Activated naive CD8-positive, alpha-beta T cell treated with anti-CD3 and anti-CD28 coated beads for 36 hours (primary cell): ENCODE results near the gene CFAP45. TPM values are rescaled to one million over a fixed set of nuclear protein-coding genes. Genes with fewer than 3 reads are reported as not detected.
"Not testable (repeated sequence)": the region's sequence is repeated elsewhere in the genome, so short reads cannot be mapped to it uniquely, and the experiment has no call there.

Source experiments
- DNase-seq: peaks from one replicate; pipeline ENCODE4 v3.0.0; 2021
- H3K27ac Mint-ChIP-seq: one replicate; pipeline ENCODE4 v1.8.0; 2022; ENCODE audit warnings: mild to moderate bottlenecking, moderate library complexity, mixed read lengths
- H3K27me3 Mint-ChIP-seq: one replicate; pipeline ENCODE4 v1.8.0; 2022; ENCODE audit warnings: mild to moderate bottlenecking, mixed read lengths
- H3K36me3 Mint-ChIP-seq: one replicate; pipeline ENCODE4 v1.8.0; 2021; ENCODE audit warnings: mild to moderate bottlenecking, mixed read lengths
- H3K4me1 Mint-ChIP-seq: one replicate; pipeline ENCODE4 v1.8.0; 2021; ENCODE audit warnings: mixed read lengths
- H3K4me3 Mint-ChIP-seq: one replicate; pipeline ENCODE4 v1.8.0; 2022; ENCODE audit warnings: mild to moderate bottlenecking, moderate library complexity, mixed read lengths
- H3K9me3 Mint-ChIP-seq: one replicate; pipeline ENCODE4 v1.8.0; 2022; ENCODE audit warnings: mixed read lengths
- total RNA-seq, 2 experiments: library from RNA; stranded (reverse); gene quantifications; one replicate each; pipeline ENCODE4 v1.2.3, GENCODE V29; 2021

The CFAP45 gene
- total RNA-seq, 2 experiments from 2014 or later: 0.78 to 0.80 TPM

DNA sequence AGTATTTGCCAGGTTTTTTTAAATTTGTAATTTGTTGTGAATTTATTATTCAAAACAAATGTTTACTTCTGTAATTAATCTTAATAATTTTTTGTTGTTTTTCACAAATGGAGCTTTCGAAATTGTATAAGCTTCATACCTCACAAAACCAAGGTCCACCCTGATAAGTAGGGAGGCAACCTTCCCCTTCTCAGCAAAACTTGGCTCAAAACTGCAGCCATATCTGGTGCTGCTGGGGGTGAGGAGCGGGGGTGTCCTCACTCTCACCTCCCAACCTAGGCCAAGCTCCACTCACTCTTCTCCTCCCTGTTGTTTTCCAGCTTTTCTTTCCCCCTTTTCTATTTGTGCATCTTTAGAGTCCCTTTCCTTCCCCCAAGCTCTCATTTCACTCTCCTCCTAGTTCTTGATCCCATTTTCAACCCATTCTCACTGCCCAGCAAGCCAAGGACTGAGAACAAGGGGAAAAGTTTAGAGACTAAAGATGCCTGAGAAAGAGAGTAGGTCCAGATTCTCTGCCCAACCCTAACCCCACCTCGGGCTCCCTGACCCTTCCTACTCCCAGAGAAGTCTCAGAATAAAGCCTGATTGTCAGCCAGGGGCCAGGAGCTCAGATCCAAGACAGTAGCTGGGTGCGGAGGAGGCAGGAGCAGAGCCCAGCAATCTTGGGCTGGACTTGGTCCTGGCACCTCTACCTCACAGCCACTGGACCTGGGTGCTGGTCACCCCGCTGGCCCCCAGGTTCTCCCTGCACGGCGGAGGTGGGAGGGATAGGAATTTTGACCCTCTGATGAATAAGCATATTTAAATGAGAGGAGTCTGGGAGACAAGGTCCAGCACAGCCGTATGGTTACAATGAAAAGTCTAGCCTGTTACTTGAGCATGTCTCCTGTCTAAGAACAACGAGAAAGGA is 8.3 kb upstream of the CFAP45 start:
- Mint-ChIP-seq H3K27me3 (no peaks in the 10 kb centered on the region), H3K36me3 (peaks cover 5% of the 10 kb centered on the region), H3K9me3 (no peaks in the 10 kb centered on the region), H3K27ac (peak overlapping the region; percentile 1), H3K4me3 (no peak overlapping the region), H3K4me1 (peaks cover 37% of the 10 kb centered on the region)
- DNase-seq: no peak

DNA sequence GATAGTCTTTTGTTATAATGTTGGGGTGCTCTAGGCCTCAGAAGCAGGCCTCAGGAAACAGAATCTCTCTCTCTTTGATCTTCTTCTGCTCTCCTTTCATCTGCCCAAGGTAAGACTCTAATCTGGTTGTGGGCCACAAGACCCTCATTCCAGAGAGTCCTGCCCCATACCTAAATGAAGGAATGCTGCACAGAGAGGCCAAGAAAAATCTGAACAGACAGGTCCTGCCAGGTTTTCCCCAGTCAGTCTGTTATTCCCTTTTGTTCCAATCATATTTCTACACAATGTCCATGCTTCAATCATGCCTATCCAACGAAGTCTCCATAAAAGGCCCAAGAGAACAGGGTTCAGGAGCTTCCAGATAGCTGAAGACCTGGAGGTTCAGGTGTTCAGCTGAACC is 7.0 kb upstream of the CFAP45 start:
- Mint-ChIP-seq H3K4me3 (no peak overlapping the region), H3K9me3 (no peaks in the 10 kb centered on the region), H3K27me3 (no peaks in the 10 kb centered on the region), H3K36me3 (no peaks in the 10 kb centered on the region), H3K27ac (no peak overlapping the region), H3K4me1 (peaks cover 27% of the 10 kb centered on the region)
- DNase-seq: no peak

DNA sequence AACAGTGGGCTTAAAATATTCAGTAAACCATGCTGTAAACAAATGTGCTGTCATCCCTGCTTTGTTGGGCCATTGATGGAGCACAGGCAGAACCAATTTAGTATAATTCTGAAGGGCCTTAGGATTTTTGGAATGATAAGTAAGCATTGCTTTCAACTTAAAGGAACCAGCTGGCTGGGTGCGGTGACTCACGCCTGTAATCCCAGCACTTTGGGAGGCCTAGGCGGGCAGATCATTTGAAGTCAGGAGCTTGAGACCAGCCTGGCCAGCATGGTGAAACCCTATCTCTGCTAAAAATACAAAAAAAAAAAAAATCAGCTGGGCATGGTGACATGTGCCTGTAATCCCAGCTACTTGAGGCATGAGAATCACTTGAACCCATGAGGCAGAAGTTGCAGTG is 4.1 kb upstream of the CFAP45 start:
- H3K9me3 Mint-ChIP-seq, H3K4me1 Mint-ChIP-seq, H3K27ac Mint-ChIP-seq, H3K27me3 Mint-ChIP-seq, H3K36me3 Mint-ChIP-seq, DNase-seq, H3K4me3 Mint-ChIP-seq: not testable (repeated sequence)

DNA sequence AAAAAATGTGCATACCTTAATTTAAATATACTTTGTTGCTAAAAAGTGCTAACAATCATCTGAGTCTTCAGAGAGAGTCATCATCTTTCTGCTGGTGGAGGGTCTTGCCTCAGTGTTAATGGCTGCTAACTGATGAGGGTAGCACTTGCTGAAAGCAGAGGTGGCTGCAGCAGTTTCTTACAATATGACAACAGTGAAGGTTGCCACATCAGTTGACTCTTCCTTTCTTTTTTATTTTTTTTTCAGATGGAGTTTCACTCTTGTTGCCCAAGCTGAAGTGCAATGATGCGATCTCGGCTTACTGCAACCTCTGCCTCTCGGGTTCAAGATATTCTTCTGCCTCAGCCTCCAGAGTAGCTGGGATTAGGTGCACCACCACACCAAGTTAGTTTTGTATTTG is 2.6 kb upstream of the CFAP45 start:
- DNase-seq: no peak
- Mint-ChIP-seq H3K4me3 (no peak overlapping the region), H3K27me3 (no peaks in the 10 kb centered on the region), H3K4me1 (peaks cover 2% of the 10 kb centered on the region), H3K36me3 (no peaks in the 10 kb centered on the region), H3K27ac (no peak overlapping the region), H3K9me3 (no peaks in the 10 kb centered on the region)

DNA sequence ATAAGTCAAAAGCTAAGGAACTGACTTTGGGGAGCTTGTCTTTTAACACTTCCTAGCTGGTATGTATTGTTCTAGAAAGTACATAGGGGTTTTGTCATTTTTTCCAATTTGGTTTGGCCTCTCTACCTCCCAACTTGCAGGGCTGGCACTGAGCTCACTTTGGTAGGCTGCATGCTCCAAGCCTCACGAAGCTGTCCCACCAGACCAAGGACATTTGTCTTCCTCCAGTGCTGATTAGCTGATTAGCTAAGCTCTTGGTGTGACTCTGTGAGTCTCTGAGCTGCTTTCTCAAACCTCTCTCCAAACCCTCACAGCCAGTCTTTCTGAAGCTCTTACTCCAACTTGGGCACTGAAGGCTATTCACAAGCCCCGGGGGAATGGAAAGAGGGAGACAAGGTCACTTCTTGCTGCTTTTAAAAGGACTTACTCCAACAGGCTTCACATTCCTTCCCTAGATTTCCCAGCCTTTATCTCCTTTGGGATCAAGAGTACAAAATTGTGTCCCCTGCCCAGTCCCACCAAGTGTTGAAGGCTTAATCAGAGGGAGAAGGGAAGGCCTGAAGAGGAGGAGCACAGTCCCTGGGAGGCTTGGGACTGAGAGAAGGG is 893 bp upstream of the CFAP45 start:
- no peaks in the 10 kb centered on the region for H3K27me3 Mint-ChIP-seq
- H3K9me3 Mint-ChIP-seq: no peaks in the 10 kb centered on the region
- no peaks in the 10 kb centered on the region for H3K4me1 Mint-ChIP-seq
- no peak for DNase-seq
- H3K27ac Mint-ChIP-seq: no peak overlapping the region
- H3K4me3 Mint-ChIP-seq: no peak overlapping the region
- H3K36me3 Mint-ChIP-seq: no peaks in the 10 kb centered on the region

DNA sequence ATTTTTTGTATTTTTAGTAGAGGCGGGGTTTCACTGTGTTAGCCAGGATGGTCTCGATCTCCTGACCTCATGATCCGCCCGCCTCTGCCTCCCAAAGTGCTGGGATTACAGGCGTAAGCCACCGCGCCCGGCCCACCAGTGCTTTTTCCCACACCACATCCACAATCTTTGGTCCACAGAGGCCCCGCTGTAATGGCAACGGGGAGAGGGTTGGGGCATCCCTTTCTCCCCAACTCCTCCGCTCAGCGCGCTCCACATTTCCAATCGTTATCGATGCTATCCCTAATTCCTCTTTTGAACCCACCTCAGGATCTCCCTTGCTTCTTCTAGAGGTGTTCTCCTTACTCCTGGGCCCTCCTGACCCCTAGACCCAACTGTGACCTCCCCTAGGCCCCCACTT is 331 bp downstream of the CFAP45 start:
- not testable (repeated sequence) for H3K27ac Mint-ChIP-seq

DNA sequence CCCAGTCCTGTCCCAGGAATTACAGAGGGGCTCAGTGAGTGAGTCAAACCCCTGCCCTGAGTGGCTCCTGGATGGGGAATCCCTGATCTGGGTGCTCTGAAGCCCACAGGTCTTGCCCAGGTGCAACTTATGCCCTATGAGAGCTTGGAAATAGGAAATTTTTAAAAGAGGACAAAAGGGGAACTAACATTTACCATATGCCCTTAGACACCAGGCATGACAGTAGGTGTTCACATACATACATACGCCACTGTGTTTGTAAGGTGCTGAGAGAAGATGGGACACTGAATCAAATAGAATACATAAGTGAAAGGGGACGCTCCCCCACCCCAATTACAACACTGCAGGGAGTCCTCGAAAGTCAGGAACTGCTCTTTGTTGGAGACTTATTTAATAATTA is 1.4 kb downstream of the CFAP45 start:
- Mint-ChIP-seq H3K4me3 (no peak overlapping the region), H3K9me3 (no peaks in the 10 kb centered on the region), H3K36me3 (no peaks in the 10 kb centered on the region), H3K4me1 (no peaks in the 10 kb centered on the region), H3K27ac (no peak overlapping the region), H3K27me3 (no peaks in the 10 kb centered on the region)
- DNase-seq: no peak

More for the DNA sequence above, 331 bp downstream of the CFAP45 start:
- not testable (repeated sequence) for H3K9me3 Mint-ChIP-seq, H3K36me3 Mint-ChIP-seq, H3K4me3 Mint-ChIP-seq, H3K27me3 Mint-ChIP-seq, DNase-seq, H3K4me1 Mint-ChIP-seq

DNA sequence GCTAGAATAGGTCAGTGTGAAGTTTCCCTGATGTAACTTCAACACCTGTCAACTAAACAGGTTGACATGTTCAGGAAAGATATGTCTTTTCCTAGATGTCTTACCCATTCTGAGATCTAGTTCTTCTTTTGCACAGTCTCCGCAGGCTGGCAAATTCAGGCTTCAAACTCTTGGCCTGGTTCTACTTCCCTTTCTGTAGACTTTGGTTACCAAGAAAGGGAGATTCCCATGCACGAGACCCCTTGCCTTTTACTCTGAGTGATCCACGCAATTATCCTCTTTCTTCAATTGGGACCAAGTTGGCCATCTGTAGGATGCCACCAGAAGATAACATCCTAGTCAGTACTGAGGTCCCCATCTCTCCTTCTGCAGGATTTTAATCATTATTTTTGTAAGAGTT is 2.0 kb downstream of the CFAP45 start:
- DNase-seq: no peak
- Mint-ChIP-seq H3K27ac (no peak overlapping the region), H3K36me3 (no peaks in the 10 kb centered on the region)

DNA sequence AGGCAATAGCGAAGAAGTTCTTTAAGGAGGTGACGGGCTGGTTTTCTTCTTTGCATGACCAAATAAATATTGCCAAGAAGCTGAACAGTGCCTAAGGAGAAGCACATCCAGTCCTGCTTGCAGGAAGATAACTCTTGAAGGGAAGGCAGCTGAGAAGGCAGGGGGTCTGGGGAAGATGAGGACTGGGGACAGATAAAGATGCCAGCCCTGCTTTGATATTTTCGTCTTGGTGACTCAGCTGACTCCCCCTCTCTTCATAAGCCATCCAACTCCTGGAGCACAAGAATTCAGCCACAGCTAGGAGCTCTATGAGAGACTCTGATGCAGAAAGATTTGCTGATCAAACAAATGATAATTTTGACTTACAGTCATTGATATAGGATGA is 3.4 kb downstream of the CFAP45 start:
- Mint-ChIP-seq H3K4me1 (peaks cover 2% of the 10 kb centered on the region), H3K4me3 (no peak overlapping the region), H3K36me3 (no peaks in the 10 kb centered on the region), H3K27ac (no peak overlapping the region), H3K27me3 (no peaks in the 10 kb centered on the region), H3K9me3 (no peaks in the 10 kb centered on the region)
- no peak for DNase-seq

More for the DNA sequence above, 2.0 kb downstream of the CFAP45 start:
- no peaks in the 10 kb centered on the region for H3K27me3 Mint-ChIP-seq
- no peak overlapping the region for H3K4me3 Mint-ChIP-seq
- no peaks in the 10 kb centered on the region for H3K4me1 Mint-ChIP-seq
- no peaks in the 10 kb centered on the region for H3K9me3 Mint-ChIP-seq

DNA sequence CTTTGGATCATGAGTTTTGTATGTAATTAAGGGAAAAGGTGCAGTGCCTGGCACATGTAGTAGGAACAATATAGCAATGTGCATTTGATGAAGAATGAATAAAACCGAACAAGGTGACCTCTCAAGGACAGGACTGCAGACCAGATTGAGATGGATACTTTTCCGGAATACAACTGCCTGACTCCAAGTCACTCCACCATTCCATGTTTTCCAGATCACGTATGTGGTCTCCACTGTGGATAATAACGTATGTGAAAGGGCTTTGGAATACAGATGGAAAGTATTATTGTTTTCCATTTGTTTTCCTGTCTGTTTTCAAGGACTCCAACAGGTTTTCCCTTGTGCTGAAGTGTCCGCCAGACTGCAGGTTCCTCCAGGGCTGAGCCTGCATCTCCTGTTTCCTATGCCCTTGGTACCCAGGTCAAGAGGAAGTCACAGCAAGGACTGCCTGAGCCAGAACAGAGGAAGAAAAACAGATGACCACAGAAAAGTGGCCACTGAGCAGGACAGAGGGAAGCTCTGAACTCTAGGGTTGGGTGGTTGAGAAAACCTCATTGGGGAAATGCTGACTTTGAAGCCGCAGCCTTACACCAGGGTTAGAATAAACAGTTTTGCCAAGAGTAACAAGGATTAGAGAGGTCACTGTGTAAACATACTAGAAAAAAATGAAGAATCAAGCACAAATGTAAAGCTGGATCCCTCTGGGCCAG is 4.0 kb downstream of the CFAP45 start:
- Mint-ChIP-seq H3K36me3 (no peaks in the 10 kb centered on the region), H3K27ac (no peak overlapping the region), H3K4me1 (peaks cover 4% of the 10 kb centered on the region), H3K27me3 (no peaks in the 10 kb centered on the region), H3K4me3 (no peak overlapping the region), H3K9me3 (no peaks in the 10 kb centered on the region)
- no peak for DNase-seq

DNA sequence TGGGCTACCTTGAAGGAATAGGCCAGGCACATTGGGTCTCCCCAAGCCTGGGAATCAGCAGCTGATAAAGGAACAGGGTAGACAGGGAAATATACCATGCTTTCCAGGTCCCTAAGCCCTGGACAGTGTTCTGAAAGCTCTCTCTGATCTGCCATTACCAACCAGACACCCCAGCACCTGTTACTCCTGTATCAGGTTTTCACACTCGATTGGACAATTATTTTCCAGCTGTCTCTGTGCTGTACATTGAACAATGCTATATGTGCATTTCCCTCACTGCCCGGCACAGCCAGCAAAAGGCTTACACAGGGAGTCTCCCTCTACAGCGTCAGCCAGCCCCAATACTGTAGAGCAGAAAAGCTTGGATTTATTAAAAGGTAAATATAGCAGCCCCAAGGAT is 4.7 kb downstream of the CFAP45 start:
- no peak overlapping the region for H3K27ac Mint-ChIP-seq
- no peak overlapping the region for H3K4me3 Mint-ChIP-seq
- no peaks in the 10 kb centered on the region for H3K9me3 Mint-ChIP-seq
- H3K27me3 Mint-ChIP-seq: no peaks in the 10 kb centered on the region
- no peaks in the 10 kb centered on the region for H3K36me3 Mint-ChIP-seq
- no peak for DNase-seq
- peaks cover 6% of the 10 kb centered on the region for H3K4me1 Mint-ChIP-seq

DNA sequence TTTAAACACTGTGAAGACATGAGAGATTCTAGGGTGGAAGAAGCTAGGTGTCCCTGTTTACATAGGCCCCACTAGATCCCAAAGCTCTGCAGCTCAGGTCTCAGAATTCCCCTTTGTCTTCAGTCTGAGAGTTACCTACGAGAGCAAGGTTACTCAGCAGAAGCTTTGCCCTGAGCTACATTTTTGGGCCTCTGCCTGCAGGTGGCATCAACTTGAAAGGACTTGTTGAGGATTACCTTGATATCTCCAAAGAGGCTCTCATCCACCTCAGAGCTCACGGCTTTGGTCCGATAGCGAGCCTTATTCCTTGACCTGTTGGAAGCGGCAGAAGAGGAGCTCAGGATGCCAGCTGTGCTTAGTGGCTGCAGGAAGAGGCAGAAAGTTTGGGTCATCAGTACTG is 7.0 kb downstream of the CFAP45 start:
- Mint-ChIP-seq H3K4me3 (no peak overlapping the region), H3K27ac (no peak overlapping the region), H3K27me3 (no peaks in the 10 kb centered on the region), H3K36me3 (no peaks in the 10 kb centered on the region), H3K9me3 (no peaks in the 10 kb centered on the region), H3K4me1 (peaks cover 17% of the 10 kb centered on the region)
- no peak for DNase-seq

DNA sequence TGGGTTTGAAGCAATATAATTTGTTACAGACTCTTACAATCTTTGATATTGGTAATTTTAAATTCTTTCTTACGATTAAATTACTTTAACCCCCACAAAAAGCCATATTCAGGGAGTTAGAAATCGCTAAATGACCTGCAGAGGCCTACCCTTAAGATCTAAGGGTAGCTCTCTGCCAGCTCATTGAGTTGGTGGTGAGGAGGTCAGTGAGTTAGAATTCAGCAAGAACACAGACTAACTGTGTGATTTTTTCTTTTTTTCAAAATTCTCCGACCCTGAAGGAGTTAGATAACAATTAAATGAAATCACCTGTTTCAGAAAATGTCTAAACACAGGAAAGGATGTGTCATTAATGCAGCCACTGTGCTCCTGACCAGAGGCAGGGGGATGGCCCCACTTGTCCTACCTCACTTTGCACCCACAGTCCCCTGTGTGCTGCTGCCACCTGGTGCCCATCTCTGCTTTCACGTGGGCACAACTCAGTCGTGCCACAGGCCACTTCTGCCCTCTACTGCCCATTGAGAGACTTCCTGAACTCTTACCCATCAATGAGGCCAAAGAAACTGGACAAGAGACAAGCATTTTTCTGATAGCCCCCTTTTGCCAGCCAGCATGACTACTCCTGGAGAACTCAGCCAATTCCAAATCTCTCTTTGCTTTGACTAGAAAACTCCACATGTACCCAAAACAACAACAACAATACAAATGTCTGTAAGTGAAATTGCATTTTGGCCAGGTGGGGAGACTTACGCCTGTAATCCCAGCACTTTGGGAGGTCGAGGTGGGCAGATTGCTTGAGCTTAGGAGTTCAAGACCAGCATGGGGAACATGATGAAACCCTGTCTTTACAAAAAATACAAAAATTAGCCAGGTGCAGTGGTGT is 8.4 kb downstream of the CFAP45 start:
- Mint-ChIP-seq H3K4me1 (peaks cover 17% of the 10 kb centered on the region), H3K9me3 (no peaks in the 10 kb centered on the region), H3K4me3 (no peak overlapping the region), H3K36me3 (no peaks in the 10 kb centered on the region), H3K27ac (peak overlapping the region; percentile 21), H3K27me3 (no peaks in the 10 kb centered on the region)
- DNase-seq: peak; percentile 76

DNA sequence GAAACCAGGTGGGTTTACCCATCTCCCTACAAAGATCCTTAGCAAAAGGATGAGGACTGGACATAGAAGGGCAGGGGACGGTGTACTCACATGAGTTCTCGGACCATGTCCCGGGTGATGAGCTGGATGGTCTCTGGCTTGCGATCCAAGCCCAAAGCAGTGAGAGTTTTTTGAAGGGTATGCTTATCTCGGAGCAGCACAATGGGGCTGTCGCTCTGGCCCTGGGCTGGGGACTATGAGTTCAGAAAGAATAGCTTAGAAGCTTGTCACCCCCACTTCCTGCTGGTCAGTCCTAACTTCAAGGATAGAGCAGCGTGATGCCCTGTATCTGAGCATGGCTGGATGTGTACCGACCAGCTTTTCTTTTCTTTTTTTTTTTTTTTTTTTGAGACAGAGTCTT is 9.6 kb downstream of the CFAP45 start:
- no peak overlapping the region for H3K4me3 Mint-ChIP-seq
- peaks cover 17% of the 10 kb centered on the region for H3K4me1 Mint-ChIP-seq
- H3K9me3 Mint-ChIP-seq: no peaks in the 10 kb centered on the region
- H3K27me3 Mint-ChIP-seq: no peaks in the 10 kb centered on the region
- no peaks in the 10 kb centered on the region for H3K36me3 Mint-ChIP-seq
- no peak for DNase-seq
- no peak overlapping the region for H3K27ac Mint-ChIP-seq

DNA sequence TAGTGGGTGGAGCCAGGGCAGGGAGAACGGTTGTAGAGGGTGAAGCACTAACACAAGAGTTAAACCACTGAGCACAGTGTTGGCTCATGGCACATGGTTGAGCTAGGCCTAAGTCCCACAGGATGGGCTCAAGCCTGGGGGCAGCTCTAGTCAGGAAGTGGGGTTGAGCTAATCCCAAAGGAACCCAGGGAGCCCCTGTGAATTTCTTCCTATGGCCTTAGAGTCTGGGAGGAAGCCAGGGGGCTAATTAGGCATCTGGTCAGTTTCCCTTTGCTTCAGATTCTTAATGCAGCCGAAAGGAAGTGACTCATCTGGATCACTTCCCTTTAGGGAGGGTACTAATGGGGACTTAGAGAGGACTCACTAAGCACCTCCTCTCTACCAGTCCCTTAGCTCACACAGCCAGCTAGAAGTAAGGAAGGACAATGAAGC is 10.1 kb downstream of the CFAP45 start:
- H3K4me1 Mint-ChIP-seq: peaks cover 17% of the 10 kb centered on the region
- no peaks in the 10 kb centered on the region for H3K27me3 Mint-ChIP-seq
- DNase-seq: no peak
- no peak overlapping the region for H3K4me3 Mint-ChIP-seq
- H3K27ac Mint-ChIP-seq: no peak overlapping the region
- no peaks in the 10 kb centered on the region for H3K9me3 Mint-ChIP-seq
- H3K36me3 Mint-ChIP-seq: no peaks in the 10 kb centered on the region
